Heart left ventricle (tissue), 16 donors: ENCODE data around the gene FMN2. TPM values are rescaled to one million over a fixed set of nuclear protein-coding genes. Genes with fewer than 3 reads are reported as not detected.
A peak's percentile ranks its signal among the peaks of the same experiment; 100 is the strongest.
"Not testable (repeated sequence)": the region's sequence is repeated elsewhere in the genome, so short reads cannot be mapped to it uniquely, and the experiment has no call there.

Experiments
- ATAC-seq, 4 donors: fragments of 200-7000 bp; cut with Tn5 transposase; one replicate each; pipeline ENCODE4 v1.9.1; 2020 to 2022; ENCODE audit warnings: moderate library complexity in 4 of 4, mild to moderate bottlenecking in 3 of 4, moderate number of reproducible peaks in 1 of 4
- DNase-seq, 5 donors: peaks; one replicate each; pipeline ENCODE4 v3.0.0-alpha.2; 2020
- H3K27ac ChIP-seq, 12 donors: fragments of 200-600 bp; sonication (generic) in 4 of 12; one replicate each; pipeline versions ENCODE4 v1.5.0 to v1.8.0; 2016 to 2022; ENCODE audit warnings: mild to moderate bottlenecking in 2 of 12
- H3K27me3 ChIP-seq, 9 donors: fragments of 200-600 bp; sonication (generic) in 2 of 9; one replicate each; pipeline versions ENCODE4 v1.5.1 to v1.8.0; 2016 to 2022; ENCODE audit warnings: mild to moderate bottlenecking in 3 of 9
- H3K36me3 ChIP-seq, 9 donors: fragments of 200-600 bp; sonication (generic) in 2 of 9; one replicate each; pipeline versions ENCODE4 v1.5.0 to v1.8.0; 2018 to 2022; ENCODE audit warnings: mild to moderate bottlenecking in 2 of 9
- H3K4me1 ChIP-seq, 12 donors: fragments of 200-600 bp; sonication (generic) in 4 of 12; one replicate each; pipeline versions ENCODE4 v1.5.0 to v1.8.0; 2016 to 2022; ENCODE audit warnings: mild to moderate bottlenecking in 3 of 12
- H3K4me3 ChIP-seq, 12 donors: fragments of 200-600 bp; sonication (generic) in 4 of 12; one replicate each; pipeline versions ENCODE4 v1.5.0 to v1.8.0; 2017 to 2022; ENCODE audit warnings: mild to moderate bottlenecking in 9 of 12, moderate library complexity in 4 of 12
- H3K9me3 ChIP-seq, 12 donors: fragments of 200-600 bp; sonication (generic) in 4 of 12; one replicate each; pipeline versions ENCODE4 v1.5.0 to v1.8.0; 2016 to 2022; ENCODE audit warnings: mild to moderate bottlenecking in 1 of 12
- POLR2A ChIP-seq, 2 donors: fragments of 450-650 bp; IDR thresholded peaks; one replicate each; pipeline ENCODE4 v1.6.1; 2017; ENCODE audit warnings: antibody characterized with exemption in 2 of 2, mild to moderate bottlenecking in 2 of 2, moderate library complexity in 2 of 2
- WGBS, 4 donors: extraction: QIAGEN DNeasy Blood & Tissue Kit in 2 of 4; methylation state at CpG; one replicate each; pipeline versions ENCODE4 v1.1.5 to v1.1.7; 2013 to 2018; 5-methylcytosine and 5-hydroxymethylcytosine counted together
- intact Hi-C, 10 donors: fragments of 100-400 bp; cut with DNase I; formaldehyde crosslinking; loops; one replicate each; pipeline versions ENCODE4 v1.11.1 to v1.14.2; 2022
- polyA plus RNA-seq, 2 donors: library from polyadenylated mRNA; stranded (reverse); fragments of 200-250 nt; gene quantifications; one replicate each; pipeline ENCODE4 v1.2.3, GENCODE V29; 2013
- total RNA-seq, 9 donors: library from RNA; depleted of rRNA in 2 of 9; stranded (reverse); fragments of >200 nt in 2 of 9; fragmentation: NEBNext Ultra II Directional in 3 of 9; extraction: Animal tissue kit (Norgen Biotek cat#: 25700) in 3 of 9; gene quantifications; one replicate each; pipeline versions ENCODE4 v1.1.0 to v1.2.4, GENCODE V29; 2016 to 2023
- TF ChIP-seq, protein P1 (sequence below), 12 donors: fragments of 200-600 bp; sonication (generic) in 4 of 12; IDR thresholded peaks; one replicate each; pipeline versions ENCODE4 v1.5.0 to v1.8.0; 2018 to 2022; ENCODE audit warnings: antibody characterized with exemption in 12 of 12, mild to moderate bottlenecking in 5 of 12
- donor health status: ischemic (EF 13 %, LVEDD 7.1; RV severe dilation, severe dysfunction).
- donor health status: healthy with polysubstance abuse.
- donor health status: DM: no; HTN: yes; CAD: no.
- donor health status: DM: no; HTN: no; CAD: no.
- donor health status: ischemic (EF 25% LVEDD 6.9; RV normal size, moderate dysfunction).
- donor health status: ischemic (EF 25% LVEDD 5.7; RV mildly dilated, moderate dysfunction).
- donor health status: healthy.
- donor health status: DM: yes; HTN: yes; CAD: no.
- donor health status: ischemic (EF 35%, LVEDD 5.7; RV mildly dilated, moderate dysfunction).
- donor health status: nonischemic (EF 11% LVEDD 7.7; RV severe dilation, severe dysfunction).
- donor health status: DM: yes; HTN: yes; CAD: no.
- donor health status: PGD.
- donor health status: ischemic (EF 29% LVEDD 5.4; RV normal size, mild dysfunction).
- donor health status: nonischemic (EF 23%, LVEDD 6.1; RV moderate dilation, normal function).

The FMN2 gene
- total and polyA plus RNA-seq, 11 donors, result 0.11 to 1.9 (median 0.31) TPM; not detected in 8

GRCh38 chr1:240314845-240315801 is 223.4 kb downstream of the FMN2 start:
- TF ChIP-seq POLR2A (IDR thresholded peaks at IDR 0.05), result no peak
- H3K27me3 ChIP-seq, result no peaks in the 10 kb centered on the region
- H3K4me1 ChIP-seq, result no peaks in the 10 kb centered on the region
- H3K9me3 ChIP-seq, result no peaks in the 10 kb centered on the region
- intact Hi-C loops, result no loop called here
- no peak overlapping the region for H3K4me3 ChIP-seq
- peak overlapping the region in 1 of 12 donors; percentile 40 for H3K27ac ChIP-seq
- ATAC-seq, result no peak
- 59 to 70% (median 65%) methylated on average over 3 of the region's 3 CpGs for WGBS, 4 donors
- H3K36me3 ChIP-seq, result no peaks in the 10 kb centered on the region
- no peak for DNase-seq

DNA sequence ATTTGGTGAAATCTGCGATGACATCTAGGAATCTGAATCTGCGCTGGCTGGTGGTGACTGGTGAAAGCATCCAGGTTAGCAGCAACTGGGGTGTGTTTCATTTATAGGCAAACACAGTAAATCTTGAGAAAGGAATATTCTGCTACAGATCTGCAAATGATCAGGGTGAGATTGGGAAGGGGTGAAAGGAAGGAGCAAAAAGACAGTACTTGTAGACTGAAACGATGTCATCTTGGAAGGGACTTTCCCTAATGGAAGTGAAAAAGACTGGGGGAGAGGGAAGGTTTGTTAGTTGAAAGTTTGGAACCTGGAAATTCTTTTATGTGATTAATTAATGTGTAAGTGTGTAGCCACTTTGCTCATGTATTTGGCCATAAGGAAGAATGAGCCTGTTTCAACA is 228.3 kb downstream of the FMN2 start:
- DNase-seq (no peak), ATAC-seq (no peak)
- Histone ChIP-seq H3K27ac (no peak overlapping the region), H3K36me3 (no peaks in the 10 kb centered on the region), H3K9me3 (no peaks in the 10 kb centered on the region), H3K4me1 (no peaks in the 10 kb centered on the region), H3K4me3 (no peak overlapping the region), H3K27me3 (no peaks in the 10 kb centered on the region)
- TF ChIP-seq POLR2A (IDR thresholded peaks at IDR 0.05), result no peak
- TF ChIP-seq, protein P1, sequence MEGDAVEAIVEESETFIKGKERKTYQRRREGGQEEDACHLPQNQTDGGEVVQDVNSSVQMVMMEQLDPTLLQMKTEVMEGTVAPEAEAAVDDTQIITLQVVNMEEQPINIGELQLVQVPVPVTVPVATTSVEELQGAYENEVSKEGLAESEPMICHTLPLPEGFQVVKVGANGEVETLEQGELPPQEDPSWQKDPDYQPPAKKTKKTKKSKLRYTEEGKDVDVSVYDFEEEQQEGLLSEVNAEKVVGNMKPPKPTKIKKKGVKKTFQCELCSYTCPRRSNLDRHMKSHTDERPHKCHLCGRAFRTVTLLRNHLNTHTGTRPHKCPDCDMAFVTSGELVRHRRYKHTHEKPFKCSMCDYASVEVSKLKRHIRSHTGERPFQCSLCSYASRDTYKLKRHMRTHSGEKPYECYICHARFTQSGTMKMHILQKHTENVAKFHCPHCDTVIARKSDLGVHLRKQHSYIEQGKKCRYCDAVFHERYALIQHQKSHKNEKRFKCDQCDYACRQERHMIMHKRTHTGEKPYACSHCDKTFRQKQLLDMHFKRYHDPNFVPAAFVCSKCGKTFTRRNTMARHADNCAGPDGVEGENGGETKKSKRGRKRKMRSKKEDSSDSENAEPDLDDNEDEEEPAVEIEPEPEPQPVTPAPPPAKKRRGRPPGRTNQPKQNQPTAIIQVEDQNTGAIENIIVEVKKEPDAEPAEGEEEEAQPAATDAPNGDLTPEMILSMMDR (IDR thresholded peaks at IDR 0.05), result no peak
- 84 to 91% (median 87%) methylated on average over 3 of the region's 3 CpGs for WGBS, 4 donors
- intact Hi-C loops, result no loop called here

GRCh38 chr1:240320659-240321058 is 229.0 kb downstream of the FMN2 start:
- Histone ChIP-seq H3K27ac (no peak overlapping the region), H3K4me1 (no peaks in the 10 kb centered on the region), H3K27me3 (no peaks in the 10 kb centered on the region), H3K36me3 (no peaks in the 10 kb centered on the region), H3K4me3 (no peak overlapping the region), H3K9me3 (no peaks in the 10 kb centered on the region)
- ATAC-seq (no peak), DNase-seq (no peak)
- no peak for TF ChIP-seq POLR2A (IDR thresholded peaks at IDR 0.05)
- TF ChIP-seq, protein P1 (IDR thresholded peaks at IDR 0.05), result no peak
- WGBS, 4 donors, result 46 to 51% (median 47%) methylated on average over 5 of the region's 5 CpGs
- intact Hi-C loops, result no loop called here

DNA sequence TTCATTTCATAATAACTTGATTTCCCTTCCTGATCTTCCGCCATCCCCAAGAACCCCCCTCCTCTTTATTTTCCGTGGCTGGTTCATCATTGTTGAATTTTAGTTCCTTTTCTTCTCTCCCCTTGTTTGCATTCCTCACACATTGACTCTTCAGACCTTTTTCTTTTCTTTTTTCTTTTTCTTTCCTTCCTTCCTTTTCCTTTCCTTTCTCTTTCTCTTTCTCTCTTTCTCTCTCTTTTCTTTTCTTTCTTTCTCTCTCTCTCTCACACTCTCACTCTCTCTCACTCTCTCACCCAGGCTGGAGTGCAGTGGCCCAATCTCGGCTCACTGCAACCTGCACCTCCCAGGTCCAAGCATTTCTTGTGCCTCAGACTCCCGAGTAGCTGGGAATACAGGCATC is 231.3 kb downstream of the FMN2 start:
- no peaks in the 10 kb centered on the region for H3K27me3 ChIP-seq
- no peak overlapping the region for H3K4me3 ChIP-seq
- H3K4me1 ChIP-seq, result no peaks in the 10 kb centered on the region
- WGBS, 4 donors, result 67 to 82% (median 77%) methylated on average over 4 of the region's 4 CpGs
- no peak overlapping the region for H3K27ac ChIP-seq
- TF ChIP-seq POLR2A (IDR thresholded peaks at IDR 0.05), result no peak
- TF ChIP-seq, protein P1 (IDR thresholded peaks at IDR 0.05), result no peak
- no peak for ATAC-seq
- H3K9me3 ChIP-seq, result no peaks in the 10 kb centered on the region
- no peak for DNase-seq
- no peaks in the 10 kb centered on the region for H3K36me3 ChIP-seq
- intact Hi-C loops, result no loop called here

DNA sequence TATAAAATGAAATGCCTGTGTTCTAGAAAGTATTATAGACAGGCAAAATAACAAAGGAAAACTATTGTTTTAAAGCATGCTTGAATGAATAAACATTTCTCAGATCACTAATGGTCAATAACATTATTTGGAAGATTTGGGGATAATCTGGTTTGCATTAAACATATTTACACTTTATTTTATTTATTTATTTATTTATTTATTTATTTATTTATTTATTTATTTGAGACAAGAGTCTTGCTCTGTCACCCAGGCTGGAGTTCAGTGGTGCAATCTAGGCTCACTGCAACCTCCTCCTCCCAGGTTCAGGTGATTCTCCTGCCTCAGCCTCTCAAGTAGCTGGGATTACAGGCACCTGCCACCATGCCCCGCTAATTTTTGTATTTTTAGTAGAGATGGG is 236.7 kb downstream of the FMN2 start:
- intact Hi-C loops, ATAC-seq, H3K27me3 ChIP-seq, H3K36me3 ChIP-seq, H3K4me1 ChIP-seq, H3K4me3 ChIP-seq, H3K9me3 ChIP-seq, DNase-seq, H3K27ac ChIP-seq: not testable (repeated sequence)
- WGBS, 4 donors, result 86 to 94% (median 90%) methylated on average over 1 of the region's 1 CpG
